GM10266 (cell line): ENCODE data around the gene LRIG1.

Experiments
- DNase-seq: peaks from one replicate; pipeline ENCODE4 v3.0.0; 2012; ENCODE audit errors: extremely low spot score
- TF ChIP-seq, protein P1 (sequence below): IDR thresholded peaks from 2 replicates; pipeline ENCODE4 v1.5.1; 2012; ENCODE audit warnings: mild to moderate bottlenecking, low read depth; ENCODE audit not compliant: control insufficient read depth, insufficient read depth; ENCODE audit errors: missing control alignments

LRIG1 gene, protein sequence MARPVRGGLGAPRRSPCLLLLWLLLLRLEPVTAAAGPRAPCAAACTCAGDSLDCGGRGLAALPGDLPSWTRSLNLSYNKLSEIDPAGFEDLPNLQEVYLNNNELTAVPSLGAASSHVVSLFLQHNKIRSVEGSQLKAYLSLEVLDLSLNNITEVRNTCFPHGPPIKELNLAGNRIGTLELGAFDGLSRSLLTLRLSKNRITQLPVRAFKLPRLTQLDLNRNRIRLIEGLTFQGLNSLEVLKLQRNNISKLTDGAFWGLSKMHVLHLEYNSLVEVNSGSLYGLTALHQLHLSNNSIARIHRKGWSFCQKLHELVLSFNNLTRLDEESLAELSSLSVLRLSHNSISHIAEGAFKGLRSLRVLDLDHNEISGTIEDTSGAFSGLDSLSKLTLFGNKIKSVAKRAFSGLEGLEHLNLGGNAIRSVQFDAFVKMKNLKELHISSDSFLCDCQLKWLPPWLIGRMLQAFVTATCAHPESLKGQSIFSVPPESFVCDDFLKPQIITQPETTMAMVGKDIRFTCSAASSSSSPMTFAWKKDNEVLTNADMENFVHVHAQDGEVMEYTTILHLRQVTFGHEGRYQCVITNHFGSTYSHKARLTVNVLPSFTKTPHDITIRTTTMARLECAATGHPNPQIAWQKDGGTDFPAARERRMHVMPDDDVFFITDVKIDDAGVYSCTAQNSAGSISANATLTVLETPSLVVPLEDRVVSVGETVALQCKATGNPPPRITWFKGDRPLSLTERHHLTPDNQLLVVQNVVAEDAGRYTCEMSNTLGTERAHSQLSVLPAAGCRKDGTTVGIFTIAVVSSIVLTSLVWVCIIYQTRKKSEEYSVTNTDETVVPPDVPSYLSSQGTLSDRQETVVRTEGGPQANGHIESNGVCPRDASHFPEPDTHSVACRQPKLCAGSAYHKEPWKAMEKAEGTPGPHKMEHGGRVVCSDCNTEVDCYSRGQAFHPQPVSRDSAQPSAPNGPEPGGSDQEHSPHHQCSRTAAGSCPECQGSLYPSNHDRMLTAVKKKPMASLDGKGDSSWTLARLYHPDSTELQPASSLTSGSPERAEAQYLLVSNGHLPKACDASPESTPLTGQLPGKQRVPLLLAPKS

GRCh38 chr3:66500576-66501482 lies at the start of gene LRIG1:
Gene LRIG1 (minus strand): TSS chr3:66501022. CDS start chr3:66500407, 615 bp downstream.
- DNase-seq = peak; percentile 96

DNA sequence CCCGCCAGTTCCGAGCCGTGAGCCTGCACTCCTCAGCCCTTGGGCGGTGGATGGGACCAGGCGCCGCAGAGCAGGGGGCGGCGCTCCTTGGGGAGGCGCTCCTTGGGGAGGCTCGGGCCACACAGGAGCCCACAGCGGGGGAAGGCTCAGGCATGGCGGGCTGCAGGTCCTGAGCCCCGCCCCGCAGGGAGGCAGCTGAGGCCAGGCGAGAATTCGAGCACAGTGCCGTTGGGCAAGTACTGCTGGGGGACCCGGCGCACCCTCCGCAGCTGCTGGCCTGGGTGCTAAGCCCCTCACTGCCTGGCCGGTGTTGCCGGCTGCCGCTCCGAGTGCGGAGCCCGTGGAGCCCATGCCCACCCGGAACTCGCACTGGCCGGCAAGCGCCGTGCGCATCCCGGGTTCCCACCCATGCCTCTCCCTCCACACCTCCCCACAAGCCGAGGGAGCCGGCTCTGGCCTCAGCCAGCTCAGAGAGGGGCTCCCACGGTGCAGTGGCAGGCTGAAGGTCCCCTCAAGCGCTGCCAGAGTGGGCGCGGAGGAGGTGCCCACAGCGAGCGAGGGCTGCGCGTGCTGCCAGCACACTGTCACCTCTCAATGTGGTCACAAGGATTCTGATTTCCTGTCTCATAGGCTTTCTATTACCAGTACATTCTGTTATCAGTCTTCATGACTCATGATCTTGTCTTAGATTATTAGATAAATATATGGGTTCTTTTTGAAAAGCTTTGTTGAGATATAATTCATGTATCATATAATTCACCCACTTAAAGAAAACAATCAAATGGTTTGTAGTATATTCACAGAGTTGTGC lies 44.0 kb upstream of the LRIG1 start:
- TF ChIP-seq, protein P1, sequence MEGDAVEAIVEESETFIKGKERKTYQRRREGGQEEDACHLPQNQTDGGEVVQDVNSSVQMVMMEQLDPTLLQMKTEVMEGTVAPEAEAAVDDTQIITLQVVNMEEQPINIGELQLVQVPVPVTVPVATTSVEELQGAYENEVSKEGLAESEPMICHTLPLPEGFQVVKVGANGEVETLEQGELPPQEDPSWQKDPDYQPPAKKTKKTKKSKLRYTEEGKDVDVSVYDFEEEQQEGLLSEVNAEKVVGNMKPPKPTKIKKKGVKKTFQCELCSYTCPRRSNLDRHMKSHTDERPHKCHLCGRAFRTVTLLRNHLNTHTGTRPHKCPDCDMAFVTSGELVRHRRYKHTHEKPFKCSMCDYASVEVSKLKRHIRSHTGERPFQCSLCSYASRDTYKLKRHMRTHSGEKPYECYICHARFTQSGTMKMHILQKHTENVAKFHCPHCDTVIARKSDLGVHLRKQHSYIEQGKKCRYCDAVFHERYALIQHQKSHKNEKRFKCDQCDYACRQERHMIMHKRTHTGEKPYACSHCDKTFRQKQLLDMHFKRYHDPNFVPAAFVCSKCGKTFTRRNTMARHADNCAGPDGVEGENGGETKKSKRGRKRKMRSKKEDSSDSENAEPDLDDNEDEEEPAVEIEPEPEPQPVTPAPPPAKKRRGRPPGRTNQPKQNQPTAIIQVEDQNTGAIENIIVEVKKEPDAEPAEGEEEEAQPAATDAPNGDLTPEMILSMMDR = no peak
- no peak for DNase-seq

More at GRCh38 chr3:66500576-66501482, at the start of gene LRIG1:
- TF ChIP-seq, protein P1 = peak; percentile 13

GRCh38 chr3:66542153-66542552 lies 41.3 kb upstream of the LRIG1 start:
- DNase-seq = no peak
- TF ChIP-seq, protein P1 = no peak

DNA sequence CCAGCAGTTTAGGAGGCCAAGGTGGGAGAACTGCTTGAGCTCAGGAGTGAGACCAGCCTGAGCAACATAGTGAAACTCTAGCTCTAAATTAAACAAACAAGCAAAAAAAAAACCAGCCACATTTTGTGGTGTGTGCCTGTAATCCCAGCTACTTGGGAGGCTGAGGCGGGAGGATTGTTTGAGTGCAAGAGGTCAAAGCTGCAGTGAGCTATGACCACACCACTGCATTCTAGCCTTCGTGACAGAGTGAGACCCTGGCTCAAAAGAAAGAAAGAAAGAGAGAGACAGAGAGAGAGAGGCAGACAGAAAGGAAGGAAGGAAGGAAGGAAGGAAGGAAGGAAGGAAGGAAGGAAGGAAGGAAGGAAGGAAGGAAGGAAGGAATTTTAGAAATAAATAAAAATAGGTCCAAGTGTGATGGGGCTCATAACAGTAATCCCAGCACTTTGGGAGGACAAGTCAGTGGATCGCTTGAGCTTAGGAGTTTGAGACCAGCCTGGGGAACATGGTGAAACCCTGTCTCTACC lies 38.7 kb upstream of the LRIG1 start:
- TF ChIP-seq, protein P1 = no peak
- DNase-seq = no peak

GRCh38 chr3:66538390-66538789 lies 37.6 kb upstream of the LRIG1 start:
- TF ChIP-seq, protein P1 = no peak

DNA sequence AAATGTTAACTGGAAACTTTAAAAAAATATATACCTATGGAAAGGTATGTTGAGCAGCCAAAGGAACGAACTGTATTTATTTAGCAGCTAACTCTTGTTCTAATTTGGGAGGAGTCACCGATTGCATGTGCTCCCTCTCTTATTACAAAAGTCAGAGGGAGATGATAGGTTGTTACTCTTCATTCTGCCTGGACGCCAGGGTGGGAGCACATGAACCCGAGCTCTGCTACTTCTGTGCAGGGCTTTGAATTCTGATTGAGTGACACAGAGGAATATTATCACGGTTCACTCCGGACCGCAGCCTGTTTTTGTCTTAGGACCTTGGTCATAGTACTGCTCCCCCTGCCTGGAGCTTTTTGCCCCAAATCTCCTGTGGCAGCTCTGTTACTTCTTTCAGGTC lies 36.9 kb upstream of the LRIG1 start:
- TF ChIP-seq, protein P1 = no peak

More at GRCh38 chr3:66538390-66538789, 37.6 kb upstream of the LRIG1 start:
- DNase-seq = no peak

More for the DNA sequence above, 36.9 kb upstream of the LRIG1 start:
- no peak for DNase-seq
